ENCODE results near the gene SLBP. TPM values are rescaled to one million over a fixed set of nuclear protein-coding genes. Genes with fewer than 3 reads are reported as not detected.

Gene SLBP
- total and polyA plus RNA-seq, 2 of the 8 experiments (the other 6 are each of a cell fraction or from before 2014, with no cell fraction given) = 44.1 to 49.0 TPM

GRCh38 chr4:1686440-1687036 lies 25.6 kb downstream of the SLBP start:
- POLR2A ChIA-PET (ENCODE audit: partially characterized antibody) = interaction anchor here (1.0 to 1.4 kb wide), 2 partner anchors 12 to 47 kb away, joined by 3 to 5 read pairs; no protein-coding TSS in a partner anchor
- Histone ChIP-seq H2BK12ac (ENCODE audit: low read depth, low read length) (no peak overlapping the region; the same call in 1 of the 2 replicates), H4K20me1 (replicated peaks in 1 of 2; ENCODE audit: control insufficient read depth in 1 of 2, insufficient read depth in 2 of 2, low read length in 2 of 2) (peaks cover 0 to 5% of the 10 kb centered on the region in 2 experiments), H3K4ac (replicated peaks; ENCODE audit: insufficient read length, low read depth, low read length) (no peak overlapping the region), H3K18ac (ENCODE audit: extremely low read depth, low read length) (no peak overlapping the region), H3K79me1 (ENCODE audit: low read depth, low read length) (no peaks in the 10 kb centered on the region), H3K4me3 (ENCODE audit: extremely low read depth in 1 of 4, insufficient read depth in 2 of 4, low read depth in 3 of 4, low read length in 4 of 4) (no peak overlapping the region), H2BK20ac (ENCODE audit: low read length) (no peak overlapping the region), H3K27ac (ENCODE audit: low read depth, low read length) (no peak overlapping the region), H2BK15ac (ENCODE audit: low read length) (no peak overlapping the region), H3K23me2 (ENCODE audit: low read depth, low read length) (peaks cover 6% of the 10 kb centered on the region; the same call in 1 of the 2 replicates), H2AFZ (ENCODE audit: low read length) (no peak overlapping the region), H3K79me2 (ENCODE audit: control insufficient read depth in 1 of 2, insufficient read depth in 2 of 2, low read length in 2 of 2) (no peaks in the 10 kb centered on the region), H4K8ac (ENCODE audit: extremely low read depth, insufficient read depth, low read length) (no peak overlapping the region), H2AK5ac (ENCODE audit: low read depth, low read length) (no peak overlapping the region), H3K14ac (ENCODE audit: insufficient read length) (no peak overlapping the region), H3K27me3 (replicated peaks in 1 of 4; ENCODE audit: control insufficient read depth in 3 of 4, extremely low read depth in 1 of 4, insufficient read depth in 3 of 4, low read length in 3 of 4) (peaks cover 11 to 17% (median 13%) of the 10 kb centered on the region in 4 experiments), H4K91ac (replicated peaks; ENCODE audit: insufficient read length, low read length) (no peak overlapping the region), H3K36me3 (ENCODE audit: control insufficient read depth in 2 of 4, insufficient read depth in 4 of 4, low read length in 3 of 4) (peaks cover under 1 to 12% (median 3%) of the 10 kb centered on the region in 4 experiments; a peak in 5 of 8 replicates), H3K9me3 (ENCODE audit: insufficient read depth in 2 of 2, low read depth in 1 of 2, low read length in 1 of 2) (no peaks in the 10 kb centered on the region), H2BK120ac (replicated peaks; ENCODE audit: low read depth, low read length) (no peak overlapping the region), H4K5ac (ENCODE audit: insufficient read length, low read depth, low read length) (no peak overlapping the region), H3K23ac (ENCODE audit: insufficient read length) (no peak overlapping the region), H3K56ac (replicated peaks; ENCODE audit: insufficient read length, low read depth, low read length) (no peak overlapping the region), H2BK5ac (ENCODE audit: low read depth, low read length) (no peak overlapping the region), H3K4me2 (ENCODE audit: insufficient read depth in 1 of 2, low read depth in 2 of 2, low read length in 2 of 2) (no peak overlapping the region), H3K9ac (replicated peaks in 1 of 4; ENCODE audit: extremely low read depth in 1 of 4, low read depth in 3 of 4, low read length in 3 of 4) (no peak overlapping the region), H3K4me1 (replicated peaks in 1 of 4; ENCODE audit: control insufficient read depth in 3 of 4, insufficient read depth in 4 of 4, low read length in 3 of 4) (peaks cover 3 to 6% (median 4%) of the 10 kb centered on the region in 4 experiments; a peak in 6 of 7 replicates)
- DNase-seq (ENCODE audit: low read depth in 1 of 2, low spot score in 2 of 2) = no peak
- no peak for FAIRE-seq
- CTCF ChIA-PET (ENCODE audit: partially characterized antibody) = interaction anchor here (22.9 kb wide), 1 partner anchor 40 kb away, joined by 326 read pairs; the partner anchor contains the start of genes TACC3 and TMEM129
- 87% methylated on average over 7 of the region's 7 CpGs; no CpG with 5 or more reads in 1 of the 2 experiments for WGBS, 2 experiments (ENCODE audit: extremely low coverage in 1 of 2, insufficient coverage in 1 of 2, insufficient read length in 1 of 2, insufficient replicate concordance in 2 of 2, low coverage in 1 of 2, low lambda C conversion rate in 2 of 2, missing lambda C conversion rate in 1 of 2)
- TF ChIP-seq GABPA (IDR thresholded peaks at IDR 0.05; ENCODE audit: borderline replicate concordance, insufficient read depth, low read length) (no peak), KDM4A (IDR thresholded peaks at IDR 0.05; ENCODE audit: low read depth, low read length, severe bottlenecking) (no peak), ZNF274 (IDR thresholded peaks at IDR 0.05; ENCODE audit: borderline replicate concordance, extremely low read depth, low read length) (no peak), SAP30 (IDR thresholded peaks at IDR 0.05; ENCODE audit: insufficient read depth, insufficient replicate concordance, low read length) (no peak), ATF2 (IDR thresholded peaks at IDR 0.05; ENCODE audit: low read length) (no peak), CBX8 (IDR thresholded peaks at IDR 0.05; ENCODE audit: borderline replicate concordance, low read depth, low read length) (no peak)

Data from H1 (cell line).